CD4-positive, alpha-beta T cell treated with Interleukin-4 for 1 hour (primary cell): ENCODE results near the gene TMEM163.
"Not testable (repeated sequence)": the region's sequence is repeated elsewhere in the genome, so short reads cannot be mapped to it uniquely, and the experiment has no call there.

Experiments
- DNase-seq, 2 donors: peaks; one replicate each; pipeline ENCODE4 v3.0.0-alpha.2; 2020 to 2022

The TMEM163 gene

DNA sequence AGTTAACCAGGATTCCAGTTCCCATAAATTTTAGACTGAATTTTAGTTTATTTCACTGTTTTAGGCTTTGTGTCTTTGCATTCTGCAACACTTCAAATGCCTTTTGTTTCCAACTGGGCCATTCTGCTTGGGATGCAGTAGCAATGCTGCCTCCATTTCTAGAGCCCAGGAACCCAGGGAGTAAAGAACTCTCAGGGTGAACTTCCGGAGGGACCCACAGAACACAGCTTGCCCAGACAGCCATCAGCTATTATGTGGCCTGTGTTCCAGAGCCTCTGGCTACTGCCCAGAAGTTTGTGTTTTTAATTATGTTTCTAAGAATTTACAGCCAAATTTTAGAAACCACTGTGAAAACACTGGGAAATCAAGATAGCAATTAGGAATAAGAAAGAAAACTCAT is 145.1 kb downstream of the TMEM163 start:
- no peak for DNase-seq

GRCh38 chr2:134573085-134573370 is 145.8 kb downstream of the TMEM163 start:
- no peak for DNase-seq

DNA sequence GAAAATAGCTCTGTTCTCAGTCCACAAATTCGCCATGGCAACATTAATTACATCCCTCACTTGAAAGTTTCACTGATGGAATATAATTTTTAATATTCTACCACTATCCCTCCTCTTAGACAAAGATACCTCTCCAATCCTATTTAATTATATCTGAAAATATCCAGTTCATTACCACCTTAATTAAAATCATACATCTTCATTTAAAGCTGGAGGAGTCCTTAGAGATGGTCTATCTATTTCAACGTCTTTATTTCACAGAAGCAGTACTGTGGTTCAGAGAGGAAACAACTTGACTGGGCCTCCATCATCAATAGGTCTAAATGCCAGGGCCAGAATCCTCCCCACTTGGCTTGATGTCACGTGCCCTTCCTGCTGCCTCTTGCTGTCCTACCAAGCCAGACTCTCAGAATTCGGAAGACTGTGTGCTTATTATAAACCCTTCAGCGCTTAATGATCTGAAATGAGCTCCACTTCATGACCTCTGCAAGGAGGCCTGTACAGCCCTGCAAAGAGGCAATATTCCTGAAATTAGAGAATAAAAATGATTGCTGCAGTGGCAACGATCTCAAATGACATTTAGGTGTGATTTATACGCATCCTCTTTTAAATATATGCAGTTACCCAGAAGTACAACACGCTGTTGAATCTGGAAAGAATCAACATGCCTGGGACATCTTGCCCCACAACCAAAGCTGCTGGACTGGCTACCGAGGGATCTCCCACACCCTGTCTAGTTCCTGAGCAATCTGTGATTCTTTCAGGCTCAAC is 146.3 kb downstream of the TMEM163 start:
- no peak for DNase-seq

GRCh38 chr2:134570676-134571075 is 148.1 kb downstream of the TMEM163 start:
- DNase-seq: no peak

- DNase-seq: no peak
These were observed 150.4 kb downstream of the TMEM163 start for GRCh38 chr2:134568413-134568812.

DNA sequence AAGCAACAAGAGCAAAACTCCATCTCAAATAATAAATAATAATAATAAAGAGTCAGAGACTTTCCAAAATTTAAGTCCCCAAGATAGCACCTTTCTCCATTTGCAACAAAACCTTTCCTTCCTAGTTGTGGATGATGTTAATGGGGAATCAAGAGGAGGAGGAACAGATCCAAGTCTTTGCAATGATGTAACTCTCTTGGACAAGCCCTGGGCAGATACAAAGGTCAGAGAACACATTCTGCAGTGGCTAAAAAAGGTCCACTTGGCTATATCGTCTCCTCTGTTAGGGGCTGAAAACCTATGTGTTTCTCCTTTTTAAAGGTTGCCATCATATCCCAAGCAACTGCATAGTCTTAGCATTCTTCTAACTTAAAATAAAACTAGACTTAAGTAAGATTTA is 151.1 kb downstream of the TMEM163 start:
- no peak for DNase-seq

- not testable (repeated sequence) for DNase-seq
These were observed 153.8 kb downstream of the TMEM163 start for GRCh38 chr2:134564955-134565354.

GRCh38 chr2:134564549-134564948 is 154.3 kb downstream of the TMEM163 start:
- no peak for DNase-seq

- DNase-seq: no peak
These were observed 160.5 kb downstream of the TMEM163 start for GRCh38 chr2:134558208-134558830.

GRCh38 chr2:134555411-134555810 is 163.4 kb downstream of the TMEM163 start:
- DNase-seq: no peak

GRCh38 chr2:134553657-134554056 is 165.1 kb downstream of the TMEM163 start:
- no peak for DNase-seq

GRCh38 chr2:134550566-134551164 is 168.1 kb downstream of the TMEM163 start:
- DNase-seq: no peak

DNA sequence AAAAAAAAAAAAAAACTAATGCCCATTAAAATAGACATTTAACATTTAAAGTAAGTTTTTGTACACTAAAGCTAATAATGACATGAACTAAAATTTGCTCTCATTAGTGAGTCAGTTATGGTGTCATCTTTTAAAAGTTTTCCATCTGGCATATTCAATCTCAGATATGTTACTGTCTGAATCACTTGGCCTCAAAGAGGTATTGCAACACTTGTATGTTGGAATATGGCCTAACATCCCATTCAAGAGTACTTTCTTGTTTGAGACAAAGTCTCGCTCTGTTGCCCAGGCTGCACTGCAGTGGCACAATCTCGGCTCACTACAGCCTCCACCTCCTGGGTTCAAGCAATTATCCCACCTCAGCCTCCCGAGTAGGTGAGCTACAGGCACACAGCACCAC is 169.7 kb downstream of the TMEM163 start:
- no peak for DNase-seq

DNA sequence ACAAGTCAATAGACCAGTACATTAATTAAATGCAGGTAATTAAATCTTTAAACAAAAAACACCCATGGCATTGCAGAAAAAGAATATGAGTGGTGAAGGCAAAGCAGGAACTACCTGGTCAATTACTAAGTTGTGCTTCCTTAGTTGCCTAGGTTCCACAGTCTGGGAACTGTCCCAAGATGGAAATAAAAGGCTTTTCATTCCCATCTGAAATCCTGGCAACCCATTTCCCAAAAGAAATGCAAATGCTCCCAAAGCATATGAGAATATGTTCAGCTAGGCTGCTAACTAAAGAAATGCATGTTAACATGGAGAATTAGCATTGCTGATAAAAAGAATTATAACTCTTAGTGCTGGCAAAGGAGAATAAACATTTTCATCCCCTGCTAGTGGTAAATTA is 177.8 kb downstream of the TMEM163 start:
- DNase-seq: no peak

DNA sequence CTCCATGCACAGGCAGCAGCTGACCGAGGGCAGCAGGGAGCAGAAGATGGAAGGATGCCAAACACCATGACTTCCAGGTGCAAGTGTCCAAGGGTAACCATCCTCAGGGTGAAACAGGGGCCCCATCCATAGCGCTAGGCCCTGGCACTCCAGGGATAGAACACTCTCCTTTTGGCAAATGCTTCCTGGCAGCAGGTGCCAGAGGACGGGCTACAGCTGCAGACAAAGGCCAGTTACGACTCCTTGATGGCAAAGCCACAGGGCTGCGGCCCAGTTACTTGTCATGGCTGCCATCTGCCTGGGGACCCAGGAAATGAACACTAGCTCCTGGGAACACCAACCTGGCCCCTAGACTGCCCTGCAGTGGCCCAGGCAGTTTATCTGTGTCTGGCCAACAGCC is 178.8 kb downstream of the TMEM163 start:
- no peak for DNase-seq

- DNase-seq: no peak
These were observed 181.1 kb downstream of the TMEM163 start for GRCh38 chr2:134537702-134538101.

DNA sequence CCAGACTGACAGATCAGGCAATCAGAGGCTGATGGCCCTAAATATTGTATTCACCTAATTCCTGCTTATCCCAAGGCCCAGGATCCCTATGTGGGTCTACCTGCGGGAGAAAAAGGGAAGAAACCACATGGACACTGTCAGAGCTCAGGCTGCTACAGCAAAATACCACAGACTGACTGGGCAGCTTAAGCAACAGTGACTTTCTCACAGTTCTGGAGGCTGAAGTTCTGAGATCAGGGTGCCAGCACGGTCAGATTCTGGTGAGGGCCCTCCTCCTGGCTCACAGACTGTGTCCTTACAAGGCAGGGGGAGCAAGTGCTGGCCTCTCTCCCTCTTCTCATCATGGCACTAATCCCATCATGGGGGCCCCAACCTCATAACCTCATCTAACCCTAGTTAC is 181.7 kb downstream of the TMEM163 start:
- DNase-seq: no peak

GRCh38 chr2:134536296-134536695 is 182.5 kb downstream of the TMEM163 start:
- DNase-seq: no peak

GRCh38 chr2:134532537-134532936 is 186.3 kb downstream of the TMEM163 start:
- DNase-seq: no peak

DNA sequence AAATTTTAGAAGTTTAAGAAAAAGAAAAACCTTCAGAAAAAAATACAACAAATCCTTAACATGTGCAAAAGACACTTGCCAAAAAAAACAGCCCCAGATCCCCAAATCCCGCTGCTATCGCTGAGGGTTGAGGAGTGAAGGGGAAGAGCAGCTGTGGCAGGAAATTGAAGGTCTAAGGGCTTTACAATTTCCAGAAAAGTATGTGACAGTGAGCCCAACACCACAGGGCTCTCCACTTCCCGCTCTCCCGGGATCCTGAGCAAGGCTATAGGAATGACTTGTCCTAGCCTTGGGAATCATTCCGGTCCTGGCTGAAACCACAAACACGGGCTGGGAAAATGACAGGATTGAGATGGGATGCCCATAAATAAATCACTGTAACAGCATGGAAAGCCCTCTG is 191.4 kb downstream of the TMEM163 start:
- DNase-seq: no peak

DNA sequence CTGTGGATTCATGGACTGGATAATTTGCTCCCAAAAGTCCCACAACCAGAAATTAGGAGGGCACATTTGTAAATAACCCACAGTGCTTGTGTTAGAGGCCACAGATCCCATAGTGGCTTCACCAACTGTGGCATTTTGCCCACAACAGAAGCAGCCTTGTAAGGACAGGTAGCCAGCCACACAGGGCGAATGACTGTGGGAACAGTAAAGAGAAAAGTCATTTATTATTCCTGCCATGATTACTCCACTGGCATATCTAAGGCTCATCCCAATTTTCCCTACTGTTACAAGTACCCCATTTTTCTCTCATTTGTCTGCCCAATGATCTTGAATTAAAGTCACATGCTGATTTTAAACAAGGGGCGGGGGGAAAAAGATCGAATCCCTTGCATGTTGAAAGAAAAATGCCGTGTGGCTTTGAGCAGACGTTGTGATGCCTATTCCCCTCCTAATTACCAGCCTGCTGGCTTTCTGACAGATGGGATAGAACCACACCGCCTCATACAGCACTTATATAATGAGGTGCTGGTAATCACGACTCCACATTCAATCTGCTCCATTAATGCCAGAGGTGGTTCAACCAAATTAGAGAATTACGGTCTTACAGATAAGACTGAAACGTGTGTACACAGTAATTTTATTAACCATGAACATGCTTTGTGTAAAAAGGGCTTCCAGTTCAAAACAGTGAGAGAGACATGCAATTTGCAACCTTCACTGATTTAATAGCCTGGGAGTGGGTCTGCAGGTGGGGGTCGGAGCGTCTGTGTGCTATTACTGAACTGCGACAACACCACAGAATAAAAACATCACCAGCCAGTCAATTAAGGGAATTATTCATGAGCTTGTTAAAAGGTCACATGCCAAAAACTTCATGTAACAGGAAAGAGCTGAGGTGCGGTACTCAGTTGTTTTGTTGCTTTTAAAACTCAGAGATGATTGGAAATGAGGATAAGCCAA is 196.0 kb downstream of the TMEM163 start:
- DNase-seq: no peak

DNA sequence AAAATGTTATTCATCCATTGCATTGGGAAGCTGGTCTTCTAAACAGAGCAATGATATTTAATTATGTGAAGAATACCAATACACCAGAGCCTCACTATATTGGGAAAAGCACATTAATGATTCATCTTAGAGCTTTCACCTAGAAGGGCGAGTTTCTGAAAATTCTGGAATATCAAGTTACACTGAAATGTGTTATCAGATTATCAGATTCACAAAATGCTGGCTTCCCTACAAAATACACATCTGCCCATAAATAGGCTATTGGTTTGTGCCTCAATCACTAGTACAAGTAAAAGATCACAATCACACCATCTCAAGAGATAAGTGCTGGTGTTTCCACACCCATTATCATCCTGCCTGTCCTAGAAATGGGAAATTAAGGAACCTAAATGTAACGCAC is 200.7 kb downstream of the TMEM163 start:
- DNase-seq: no peak

DNA sequence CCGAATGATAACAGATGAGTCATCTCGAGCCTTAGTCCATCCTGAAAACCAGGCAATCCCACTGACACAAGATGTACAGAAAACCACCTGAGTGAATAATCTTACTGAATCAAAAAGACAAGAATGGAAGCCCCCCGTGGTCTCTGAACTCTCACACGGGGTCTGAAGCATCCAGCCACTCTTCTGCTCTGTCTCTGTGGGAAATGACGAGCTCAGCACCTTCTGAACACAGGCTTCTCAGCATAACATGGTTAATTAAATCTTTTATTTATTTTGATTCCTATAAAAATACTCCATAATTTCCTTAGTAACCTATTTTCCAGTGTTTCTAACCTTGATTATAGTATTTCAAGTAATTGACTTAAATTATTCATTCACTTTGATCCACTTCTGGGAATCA is 203.7 kb downstream of the TMEM163 start:
- DNase-seq: no peak

- DNase-seq: no peak
These were observed 205.4 kb downstream of the TMEM163 start for GRCh38 chr2:134513465-134513804.
